H9 (cell line): ENCODE data around the gene CUEDC1. TPM values are rescaled to one million over a fixed set of nuclear protein-coding genes. Genes with fewer than 3 reads are reported as not detected.

Experiments
- DNase-seq: peaks from one replicate; pipeline ENCODE4 v3.0.0-alpha.2; 2017
- H2AFZ ChIP-seq: one replicate; pipeline ENCODE4 v1.6.1; 2013; ENCODE audit warnings: mild to moderate bottlenecking, low read length, control low read depth, moderate library complexity
- H2AK5ac ChIP-seq: 2 replicates; pipeline ENCODE4 v1.6.1; 2013; ENCODE audit warnings: low read length, control low read depth, mixed read lengths; ENCODE audit not compliant: insufficient read length
- H2BK120ac ChIP-seq: one replicate; pipeline ENCODE4 v1.6.1; 2013; ENCODE audit warnings: low read depth, mild to moderate bottlenecking, low read length, control low read depth, inconsistent platforms; ENCODE audit not compliant: poor library complexity, severe bottlenecking
- H2BK12ac ChIP-seq: 2 replicates; pipeline ENCODE4 v1.6.1; 2013; ENCODE audit warnings: low read length, control low read depth, mixed read lengths, low read depth; ENCODE audit not compliant: insufficient read length
- H2BK15ac ChIP-seq: 2 replicates; pipeline ENCODE4 v1.6.1; 2013; ENCODE audit warnings: low read depth, low read length, control low read depth
- H2BK20ac ChIP-seq: one replicate; pipeline ENCODE4 v1.6.1; 2013; ENCODE audit warnings: low read depth, mild to moderate bottlenecking, low read length, control low read depth, inconsistent platforms; ENCODE audit not compliant: poor library complexity, severe bottlenecking
- H2BK5ac ChIP-seq: 2 replicates; pipeline ENCODE4 v1.6.1; 2013; ENCODE audit warnings: low read length, control low read depth, mixed read lengths; ENCODE audit not compliant: insufficient read length
- H3K14ac ChIP-seq: 2 replicates; pipeline ENCODE4 v1.6.1; 2013; ENCODE audit warnings: low read length, control low read depth; ENCODE audit not compliant: insufficient read depth
- H3K18ac ChIP-seq: 2 replicates; pipeline ENCODE4 v1.6.1; 2013; ENCODE audit warnings: low read depth, mild to moderate bottlenecking, mixed read lengths, low read length, control low read depth; ENCODE audit not compliant: insufficient read length
- H3K23ac ChIP-seq: 2 replicates; pipeline ENCODE4 v1.6.1; 2013; ENCODE audit warnings: low read length, control low read depth, mixed read lengths, low read depth; ENCODE audit not compliant: insufficient read length
- H3K23me2 ChIP-seq: 2 replicates; pipeline ENCODE4 v1.6.1; 2013; ENCODE audit warnings: low read depth, mild to moderate bottlenecking, mixed read lengths, low read length, control low read depth; ENCODE audit not compliant: insufficient read length, poor library complexity, severe bottlenecking
- H3K27ac ChIP-seq: 2 replicates; pipeline ENCODE4 v1.5.1; 2013; ENCODE audit warnings: low read length, control low read depth, mixed read lengths, low read depth; ENCODE audit not compliant: insufficient read length
- H3K27me3 ChIP-seq: 2 replicates; pipeline ENCODE4 v1.6.1; 2013; ENCODE audit warnings: low read length, control low read depth, inconsistent platforms; ENCODE audit not compliant: insufficient read depth
- H3K4ac ChIP-seq: 2 replicates; pipeline ENCODE4 v1.6.1; 2013; ENCODE audit warnings: low read depth, mild to moderate bottlenecking, control low read depth, inconsistent platforms, low read length, moderate library complexity
- H3K4me1 ChIP-seq: 2 replicates; pipeline ENCODE4 v1.6.1; 2013; ENCODE audit warnings: low read length, control low read depth, inconsistent platforms; ENCODE audit not compliant: insufficient read depth
- H3K4me2 ChIP-seq: 2 replicates; pipeline ENCODE4 v1.6.1; 2013; ENCODE audit warnings: low read length, control low read depth, mixed read lengths; ENCODE audit not compliant: insufficient read length, insufficient read depth
- H3K56ac ChIP-seq: 2 replicates; pipeline ENCODE4 v1.6.1; 2013; ENCODE audit warnings: low read depth, mild to moderate bottlenecking, mixed read lengths, low read length, control low read depth; ENCODE audit not compliant: insufficient read length
- H3K79me1 ChIP-seq: 2 replicates; pipeline ENCODE4 v1.6.1; 2013; ENCODE audit warnings: low read depth, mild to moderate bottlenecking, moderate library complexity, low read length, control low read depth, inconsistent platforms; ENCODE audit not compliant: insufficient read depth, poor library complexity, severe bottlenecking
- H3K79me2 ChIP-seq: 2 replicates; pipeline ENCODE4 v1.6.1; 2013; ENCODE audit warnings: low read length, control low read depth, inconsistent platforms; ENCODE audit not compliant: insufficient read depth
- H3K9ac ChIP-seq: 2 replicates; pipeline ENCODE4 v1.6.1; 2013; ENCODE audit warnings: low read length, control low read depth, mixed read lengths; ENCODE audit not compliant: insufficient read length; ENCODE audit errors: extremely low read depth
- H3K9me3 ChIP-seq: one replicate; pipeline ENCODE4 v1.6.1; 2013; ENCODE audit warnings: low read depth, low read length, inconsistent platforms; ENCODE audit not compliant: control insufficient read depth
- H3T11ph ChIP-seq: one replicate; pipeline ENCODE4 v1.6.1; 2013; ENCODE audit warnings: mild to moderate bottlenecking, low read length, control low read depth, inconsistent platforms
- H4K20me1 ChIP-seq: one replicate; pipeline ENCODE4 v1.6.1; 2013; ENCODE audit not compliant: control insufficient read depth, insufficient read length, insufficient read depth
- H4K5ac ChIP-seq: 2 replicates; pipeline ENCODE4 v1.6.1; 2013; ENCODE audit warnings: low read depth, mild to moderate bottlenecking, mixed read lengths, low read length, control low read depth; ENCODE audit not compliant: insufficient read length
- H4K8ac ChIP-seq: replicated peaks from 2 replicates; pipeline ENCODE4 v1.6.1; 2013; ENCODE audit warnings: low read length, control low read depth, mixed read lengths, low read depth; ENCODE audit not compliant: insufficient read length
- H4K91ac ChIP-seq: 2 replicates; pipeline ENCODE4 v1.6.1; 2013; ENCODE audit warnings: low read depth, mild to moderate bottlenecking, moderate library complexity, mixed read lengths, low read length, control low read depth; ENCODE audit not compliant: insufficient read length
- H3K27ac Mint-ChIP-seq, 3 experiments: 2 replicates in 2 of 3; 3 replicates in 1 of 3; pipeline ENCODE4 v1.8.0; 2020 to 2021; ENCODE audit warnings: mixed read lengths in 3 of 3, mild to moderate bottlenecking in 1 of 3, moderate library complexity in 1 of 3
- H3K27me3 Mint-ChIP-seq: 2 replicates; pipeline ENCODE4 v1.8.0; 2021; ENCODE audit warnings: low read depth, mild to moderate bottlenecking, moderate library complexity, mixed read lengths
- H3K36me3 Mint-ChIP-seq, 3 experiments: 2 replicates in 2 of 3; 3 replicates in 1 of 3; pipeline ENCODE4 v1.8.0; 2020 to 2021; ENCODE audit warnings: low read depth in 3 of 3, mixed read lengths in 3 of 3; ENCODE audit not compliant: insufficient read depth in 1 of 3
- H3K4me1 Mint-ChIP-seq, 2 experiments: 2 replicates each; pipeline ENCODE4 v1.8.0; 2020; ENCODE audit warnings: mixed read lengths in 2 of 2
- H3K4me3 Mint-ChIP-seq, 2 experiments: 2 replicates in 1 of 2; 3 replicates in 1 of 2; pipeline ENCODE4 v1.8.0; 2020 to 2021; ENCODE audit warnings: mild to moderate bottlenecking in 2 of 2, mixed read lengths in 2 of 2, moderate library complexity in 1 of 2
- H3K9me3 Mint-ChIP-seq, 2 experiments: 2 replicates in 1 of 2; 3 replicates in 1 of 2; pipeline ENCODE4 v1.8.0; 2020; ENCODE audit warnings: mild to moderate bottlenecking in 2 of 2, mixed read lengths in 2 of 2, moderate library complexity in 1 of 2
- CTCF ChIP-seq: fragments of 200-600 bp; sonication (generic); conservative IDR thresholded peaks from 3 replicates; pipeline ENCODE4 v1.8.0; 2021; ENCODE audit warnings: antibody characterized with exemption, mild to moderate bottlenecking
- WGBS: extraction: QIAGEN DNeasy Blood & Tissue Kit; methylation state at CpG from one replicate; pipeline ENCODE4 v1.1.7; 2013; ENCODE audit warnings: missing lambda C conversion rate, low lambda C conversion rate, mixed read lengths; ENCODE audit not compliant: insufficient read length; ENCODE audit errors: extremely low coverage; 5-methylcytosine and 5-hydroxymethylcytosine counted together
- total RNA-seq: library from RNA; stranded (reverse); gene quantifications from 2 replicates; pipeline ENCODE4 v1.2.1, GENCODE V29; 2021

CUEDC1 gene
- total RNA-seq, 1 experiment from 2014 or later = 7.3 TPM

DNA sequence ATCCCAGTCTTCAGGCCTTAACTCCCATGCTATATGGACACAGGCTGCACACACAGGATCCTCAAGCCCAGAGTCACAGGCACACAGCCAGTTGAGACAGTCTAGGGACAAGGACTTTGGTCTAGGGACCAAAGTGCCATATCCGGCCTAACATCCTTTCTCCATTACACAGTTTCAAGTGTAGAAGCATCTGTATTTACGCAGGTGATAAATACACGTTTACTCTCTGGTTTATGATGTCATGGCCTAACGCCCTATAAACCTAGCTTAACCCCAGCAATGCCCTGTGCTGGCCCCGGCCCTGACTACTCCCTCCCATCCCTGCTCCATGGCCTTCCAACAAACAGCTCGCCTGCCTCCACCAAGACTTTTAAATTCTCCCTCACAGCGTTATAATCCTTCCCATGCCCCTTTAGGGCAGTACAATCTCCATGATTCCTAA lies 17.1 kb downstream of the CUEDC1 start:
- H3K79me2 ChIP-seq = no peaks in the 10 kb centered on the region
- H3K23me2 ChIP-seq = no peaks in the 10 kb centered on the region
- WGBS = no CpG with 5 or more reads among the region's 7 CpGs
- TF ChIP-seq CTCF = no peak
- H3K79me1 ChIP-seq = no peaks in the 10 kb centered on the region
- H3K9me3 ChIP-seq = no peaks in the 10 kb centered on the region
- no peak overlapping the region for H2BK12ac ChIP-seq
- H3K27ac Mint-ChIP-seq = no peak overlapping the region; a peak in 1 of 7 replicates
- H2BK20ac ChIP-seq = no peak overlapping the region
- H3K4me1 ChIP-seq = peaks cover 2% of the 10 kb centered on the region; the same call in 1 of the 2 replicates
- no peak overlapping the region for H3K56ac ChIP-seq
- H2BK15ac ChIP-seq = no peak overlapping the region
- peaks cover 2% of the 10 kb centered on the region for H3K27me3 Mint-ChIP-seq
- H3K36me3 Mint-ChIP-seq = no peaks in the 10 kb centered on the region; a peak in 1 of 7 replicates
- H3K9me3 Mint-ChIP-seq = no peaks in the 10 kb centered on the region
- H3K4me2 ChIP-seq = no peak overlapping the region
- no peaks in the 10 kb centered on the region for H3K27me3 ChIP-seq
- H4K91ac ChIP-seq = no peak overlapping the region
- no peak for DNase-seq
- no peak overlapping the region for H3T11ph ChIP-seq
- no peak overlapping the region; a peak in 1 of 5 replicates for H3K4me3 Mint-ChIP-seq
- no peak overlapping the region for H3K23ac ChIP-seq
- H3K18ac ChIP-seq = no peak overlapping the region
- no peak overlapping the region for H2BK120ac ChIP-seq
- no peak overlapping the region for H3K14ac ChIP-seq
- no peak overlapping the region for H2AFZ ChIP-seq
- H4K8ac ChIP-seq = no peak overlapping the region
- no peak overlapping the region for H3K27ac ChIP-seq
- no peak overlapping the region for H4K5ac ChIP-seq
- peaks cover 29 to 38% of the 10 kb centered on the region in 2 experiments for H3K4me1 Mint-ChIP-seq
- no peak overlapping the region for H3K9ac ChIP-seq
- H2AK5ac ChIP-seq = no peak overlapping the region
- no peaks in the 10 kb centered on the region for H4K20me1 ChIP-seq
- H2BK5ac ChIP-seq = no peak overlapping the region
- H3K4ac ChIP-seq = no peak overlapping the region
